AG08396 (cell line): ENCODE results near the gene SH3GL3.

Experiments
- DNase-seq: peaks from one replicate; pipeline ENCODE4 v3.0.0; 2012; ENCODE audit warnings: low spot score, mixed read lengths

Gene SH3GL3, protein sequence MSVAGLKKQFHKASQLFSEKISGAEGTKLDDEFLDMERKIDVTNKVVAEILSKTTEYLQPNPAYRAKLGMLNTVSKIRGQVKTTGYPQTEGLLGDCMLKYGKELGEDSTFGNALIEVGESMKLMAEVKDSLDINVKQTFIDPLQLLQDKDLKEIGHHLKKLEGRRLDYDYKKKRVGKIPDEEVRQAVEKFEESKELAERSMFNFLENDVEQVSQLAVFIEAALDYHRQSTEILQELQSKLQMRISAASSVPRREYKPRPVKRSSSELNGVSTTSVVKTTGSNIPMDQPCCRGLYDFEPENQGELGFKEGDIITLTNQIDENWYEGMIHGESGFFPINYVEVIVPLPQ

DNA sequence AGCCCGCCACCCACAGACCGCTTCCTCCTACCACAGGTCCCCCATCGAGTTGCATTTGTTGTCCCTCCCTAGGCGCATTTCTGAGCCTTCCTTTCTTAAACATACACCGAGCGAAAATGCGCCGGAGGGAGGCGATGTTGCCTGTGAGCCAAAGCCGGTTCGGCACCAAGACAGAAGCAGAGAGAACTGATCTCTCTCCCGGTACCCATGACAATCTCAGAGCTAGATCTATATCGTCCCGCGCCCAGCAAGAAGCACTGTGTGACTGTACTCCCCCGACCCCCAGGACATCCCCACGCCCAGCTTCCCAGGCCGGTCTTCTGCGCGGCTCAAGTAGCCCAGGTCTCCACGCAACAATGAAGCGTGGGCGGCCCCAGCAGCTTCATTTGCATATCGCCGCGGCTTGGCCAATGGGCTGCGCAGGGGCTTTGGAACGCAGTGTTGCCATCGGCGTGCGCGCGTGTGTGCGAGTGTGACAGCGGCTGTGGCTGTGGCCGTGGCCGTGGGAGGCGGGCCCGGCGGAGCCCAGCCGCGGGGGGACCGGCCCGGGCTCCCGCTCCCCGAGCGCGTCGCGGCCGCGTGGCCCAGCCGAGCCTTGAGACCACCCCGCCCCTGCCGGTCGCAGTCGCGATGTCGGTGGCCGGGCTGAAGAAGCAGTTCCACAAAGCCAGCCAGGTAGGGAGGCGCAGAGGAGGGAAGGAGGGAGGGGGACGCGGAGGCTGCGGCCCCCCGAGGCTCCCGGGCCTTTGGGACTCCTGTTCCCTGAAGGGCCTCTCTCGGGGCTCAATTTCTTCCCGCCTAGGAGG lies at the start of gene SH3GL3:
Gene SH3GL3 (plus strand): TSS at position 438 of the 806 bp plus-strand sequence. CDS start 193 bp downstream, at position 631.
- DNase-seq = peak; percentile 78

DNA sequence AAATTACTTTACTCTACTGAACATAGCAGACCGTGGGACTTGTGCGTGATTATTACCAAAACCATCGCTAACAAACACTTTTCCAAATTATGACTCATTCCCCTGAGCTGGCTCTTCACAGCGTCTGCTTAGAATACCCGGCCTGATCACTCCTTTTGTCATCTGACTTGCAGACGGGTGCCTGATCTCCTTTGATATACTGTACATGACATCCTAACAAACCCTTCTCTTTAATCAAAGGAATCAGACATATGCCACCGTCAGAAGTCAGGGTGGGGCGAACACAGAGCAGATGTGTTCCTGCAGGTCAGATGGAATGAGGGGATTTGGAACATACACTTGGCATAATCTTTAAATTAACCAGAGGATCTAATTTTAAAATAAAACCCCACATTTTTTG lies 48.5 kb upstream of the SH3GL3 start:
- peak; percentile 45 for DNase-seq

DNA sequence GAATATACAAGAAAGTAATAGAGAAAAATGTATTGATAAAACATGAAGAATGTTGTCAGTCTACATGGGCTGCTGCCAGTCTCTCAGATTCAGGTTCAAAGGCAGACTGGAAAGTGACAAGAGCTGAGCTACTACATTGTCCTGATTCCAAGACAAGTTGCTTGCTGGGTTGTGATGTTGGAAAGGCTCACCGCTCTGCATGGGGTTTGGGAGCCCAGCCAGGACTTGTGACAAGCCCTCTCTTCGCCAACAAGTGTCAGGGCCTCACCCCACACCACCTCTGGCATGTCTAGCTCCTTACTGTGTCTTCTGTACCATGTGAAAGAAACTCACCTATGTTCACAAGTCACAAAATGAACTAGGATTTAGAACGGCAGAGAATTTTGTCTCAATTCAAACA lies 43.0 kb upstream of the SH3GL3 start:
- no peak for DNase-seq

DNA sequence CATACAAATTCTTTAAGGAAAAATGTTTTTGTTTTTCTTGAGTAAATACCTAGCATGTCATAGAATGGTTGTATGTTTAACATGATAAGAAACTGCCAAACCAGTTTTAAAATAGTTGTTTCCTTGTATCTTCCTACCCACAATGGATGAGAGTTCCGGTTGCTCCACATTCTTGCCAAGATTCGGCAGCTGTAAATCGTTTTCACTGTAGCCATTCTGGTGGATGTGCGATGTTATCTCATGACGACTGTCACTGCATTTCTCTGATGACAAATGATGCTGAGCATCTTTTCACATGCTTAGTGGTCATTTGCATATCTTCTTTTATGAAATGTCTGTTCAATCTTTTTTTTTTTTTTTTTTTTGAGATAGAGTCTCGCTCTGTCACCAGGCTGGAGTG lies 36.6 kb upstream of the SH3GL3 start:
- DNase-seq = no peak

DNA sequence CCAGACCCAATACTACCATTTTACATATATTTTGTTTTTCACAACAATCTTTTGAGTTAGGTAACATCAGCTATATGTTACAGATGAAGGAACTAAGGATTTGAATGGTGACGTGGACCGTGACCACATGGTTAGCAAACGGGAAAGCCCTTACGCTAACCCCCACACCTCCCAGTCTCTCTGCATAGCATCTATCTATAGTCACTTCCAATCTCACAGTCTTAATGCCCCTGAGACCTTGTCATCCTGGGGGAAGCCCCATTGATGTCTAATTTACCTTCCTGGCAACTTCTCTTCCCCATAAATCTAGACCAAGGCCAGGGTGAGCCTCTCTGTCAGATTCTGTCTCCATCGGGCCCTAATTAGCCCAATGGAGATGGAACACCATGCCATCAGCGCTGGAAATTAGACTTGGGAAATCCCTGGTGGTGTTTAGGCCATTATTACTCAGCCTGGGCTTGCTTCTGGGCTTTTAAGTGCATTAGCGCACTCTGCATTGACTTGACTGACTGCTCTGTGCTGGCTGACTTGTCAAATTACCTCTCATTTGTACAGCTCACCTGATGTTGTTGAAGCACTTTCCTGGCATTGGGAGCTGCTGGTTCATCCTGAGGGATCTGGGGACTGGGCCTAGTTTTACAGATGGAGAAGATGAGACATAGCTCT lies 34.0 kb upstream of the SH3GL3 start:
- DNase-seq = no peak

DNA sequence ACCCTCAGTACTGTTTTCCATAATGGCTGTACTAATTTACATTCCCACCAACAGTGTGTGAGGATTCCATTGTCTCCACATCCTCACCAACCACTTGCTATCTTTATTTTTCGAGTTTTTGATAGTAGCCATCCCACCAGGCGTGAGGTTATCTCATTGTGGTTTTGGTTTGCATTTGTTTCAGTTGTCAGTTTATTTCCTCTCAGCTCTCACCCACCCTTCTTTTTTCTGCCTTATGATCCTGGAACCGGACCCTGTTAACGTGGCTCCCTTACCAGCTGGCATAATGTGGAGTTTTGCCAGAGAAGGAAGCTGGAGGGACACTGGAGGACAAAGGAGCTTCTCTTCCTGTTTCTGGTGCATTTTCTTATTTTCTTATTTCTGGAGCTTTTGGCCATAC lies 25.1 kb upstream of the SH3GL3 start:
- DNase-seq = no peak

DNA sequence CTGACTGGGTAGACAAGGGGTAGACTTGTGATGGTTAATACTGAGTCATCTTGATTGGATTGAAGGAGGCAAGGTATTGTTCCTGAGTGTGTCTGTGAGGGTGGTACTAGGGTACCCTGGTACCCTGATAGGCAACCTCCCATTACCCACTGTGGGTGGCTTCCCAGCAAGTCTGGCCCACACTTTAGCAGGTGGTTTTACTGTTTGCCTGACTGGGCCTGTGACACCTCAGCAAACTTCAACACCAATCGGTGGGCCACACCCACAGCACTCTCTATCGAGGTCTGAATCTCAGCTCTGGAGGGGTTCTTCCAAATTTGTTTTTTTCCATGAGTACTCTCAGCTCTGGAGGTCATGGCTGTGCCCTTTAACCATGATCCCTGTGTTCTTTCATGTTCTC lies 24.6 kb upstream of the SH3GL3 start:
- no peak for DNase-seq

DNA sequence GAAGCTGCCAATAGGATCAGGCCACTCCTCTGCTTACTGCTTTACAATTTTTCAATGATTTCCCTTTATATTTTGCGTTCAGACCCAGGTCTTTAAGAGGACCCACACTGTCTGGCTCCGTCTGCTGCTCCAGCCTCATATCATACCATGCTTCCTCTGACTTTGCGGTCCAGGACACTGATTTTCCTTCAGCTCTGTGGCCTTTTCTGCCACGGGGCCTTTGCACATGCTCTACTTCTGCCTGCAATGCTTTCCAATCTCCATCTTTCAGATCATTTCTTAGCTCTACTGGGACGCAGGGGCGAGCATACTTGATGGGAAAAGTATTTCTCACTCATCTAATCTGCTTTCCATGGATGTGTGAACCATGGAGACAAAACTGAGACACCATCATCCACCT lies 23.0 kb upstream of the SH3GL3 start:
- no peak for DNase-seq

DNA sequence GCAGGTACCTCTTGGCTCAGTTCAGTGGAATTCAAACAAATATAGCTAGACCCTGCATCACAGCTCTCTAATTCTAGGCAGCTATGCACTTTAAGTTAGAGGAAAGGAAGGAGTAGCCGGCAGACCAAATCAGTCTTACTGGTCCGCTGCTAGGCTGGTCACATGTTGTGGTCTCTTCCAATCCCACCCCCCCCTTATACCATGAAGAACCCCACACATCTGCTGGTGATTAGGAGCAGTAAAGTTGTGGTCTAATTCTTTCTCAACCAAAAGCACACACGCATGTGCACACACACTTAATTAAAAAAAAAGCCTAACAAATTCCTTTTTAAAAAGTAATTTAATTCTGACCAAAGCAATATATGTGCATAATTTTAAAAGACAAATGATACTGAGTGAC lies 16.7 kb upstream of the SH3GL3 start:
- no peak for DNase-seq

DNA sequence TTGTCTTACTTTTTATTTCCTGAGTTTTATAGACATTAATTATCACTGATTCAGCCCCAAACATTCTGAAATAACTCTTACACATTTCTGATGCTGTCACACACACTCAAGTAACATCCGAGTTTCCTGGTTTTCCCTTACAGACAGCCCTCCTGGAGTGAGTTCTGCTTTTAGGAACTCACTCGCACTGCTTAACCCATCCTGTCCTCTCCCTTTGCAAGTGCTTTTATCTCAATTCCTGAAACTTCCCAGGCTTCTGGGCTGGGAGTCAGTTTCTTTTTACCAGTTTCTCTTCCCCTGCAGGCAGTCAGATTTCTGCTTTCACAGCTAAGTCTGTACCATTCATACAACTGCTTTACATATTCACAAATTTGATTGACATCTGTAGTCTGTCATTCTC lies 15.6 kb upstream of the SH3GL3 start:
- DNase-seq = no peak

DNA sequence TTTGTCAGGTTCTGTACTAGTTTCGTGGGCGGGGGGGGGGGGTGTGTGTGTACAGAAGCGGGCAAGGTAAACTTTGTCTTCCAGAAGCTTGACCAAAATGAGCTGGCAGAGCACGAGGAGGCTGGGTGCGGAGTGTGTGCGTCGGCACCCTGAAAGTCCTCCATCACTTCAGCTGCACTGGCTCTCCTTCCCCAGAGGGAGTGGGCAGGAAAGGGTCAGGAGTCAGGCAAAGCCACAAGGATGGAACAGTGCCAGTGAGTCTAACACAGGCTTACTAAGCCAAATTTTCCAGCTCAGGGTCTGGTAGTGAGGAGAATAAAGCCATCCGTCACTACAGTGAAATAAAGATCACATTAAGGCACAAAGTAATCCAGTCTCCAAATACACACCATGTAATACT lies 11.9 kb upstream of the SH3GL3 start:
- no peak for DNase-seq

DNA sequence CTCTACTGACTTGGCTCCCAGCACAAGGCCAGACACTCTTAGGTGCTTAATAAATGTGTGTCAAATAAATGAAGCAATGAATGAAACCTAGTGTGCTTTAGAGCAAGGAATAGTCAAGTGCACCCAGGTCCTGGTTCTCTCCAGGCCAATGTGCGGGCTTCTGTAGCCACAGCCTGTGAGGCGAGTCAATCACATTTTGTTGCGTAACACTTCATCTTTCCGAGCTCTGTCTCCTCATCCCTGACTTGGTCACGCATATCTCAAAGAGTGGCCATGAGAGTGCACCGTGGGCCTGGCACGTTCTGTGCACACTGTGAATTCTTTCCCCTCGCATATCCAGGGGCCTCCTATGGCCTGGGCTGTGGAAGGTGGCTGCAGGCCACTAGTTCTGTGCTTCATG lies 11.4 kb upstream of the SH3GL3 start:
- no peak for DNase-seq

DNA sequence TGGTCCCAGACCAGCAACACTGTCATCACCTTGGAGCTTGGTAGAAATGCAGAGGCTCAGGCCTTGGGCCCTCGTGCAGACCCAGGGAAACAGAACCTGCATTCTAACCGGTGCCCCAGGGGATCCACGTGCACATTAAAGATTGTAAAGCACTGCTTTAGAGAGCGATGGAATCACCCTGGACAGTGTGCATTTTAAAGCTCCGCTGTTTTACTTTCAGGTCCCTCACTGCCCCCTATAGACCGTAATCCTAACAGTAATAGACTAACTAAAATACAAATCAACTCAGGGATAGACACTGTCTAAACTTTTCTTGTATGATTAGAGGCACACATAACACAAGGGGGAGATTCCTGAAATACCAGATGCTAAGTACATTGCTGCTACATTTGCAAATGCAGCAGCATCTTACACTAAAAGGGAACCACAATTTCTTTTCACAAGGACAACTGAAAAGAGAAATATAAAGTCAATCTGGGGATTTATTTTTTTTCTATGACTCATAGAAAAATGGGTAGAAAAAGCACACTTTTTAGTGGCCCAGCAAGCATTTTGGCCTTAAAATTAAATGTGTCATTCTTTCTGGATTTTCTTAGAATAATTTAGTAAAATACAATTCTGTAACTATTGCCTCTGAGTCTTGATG lies 10.5 kb upstream of the SH3GL3 start:
- peak; percentile 52 for DNase-seq

DNA sequence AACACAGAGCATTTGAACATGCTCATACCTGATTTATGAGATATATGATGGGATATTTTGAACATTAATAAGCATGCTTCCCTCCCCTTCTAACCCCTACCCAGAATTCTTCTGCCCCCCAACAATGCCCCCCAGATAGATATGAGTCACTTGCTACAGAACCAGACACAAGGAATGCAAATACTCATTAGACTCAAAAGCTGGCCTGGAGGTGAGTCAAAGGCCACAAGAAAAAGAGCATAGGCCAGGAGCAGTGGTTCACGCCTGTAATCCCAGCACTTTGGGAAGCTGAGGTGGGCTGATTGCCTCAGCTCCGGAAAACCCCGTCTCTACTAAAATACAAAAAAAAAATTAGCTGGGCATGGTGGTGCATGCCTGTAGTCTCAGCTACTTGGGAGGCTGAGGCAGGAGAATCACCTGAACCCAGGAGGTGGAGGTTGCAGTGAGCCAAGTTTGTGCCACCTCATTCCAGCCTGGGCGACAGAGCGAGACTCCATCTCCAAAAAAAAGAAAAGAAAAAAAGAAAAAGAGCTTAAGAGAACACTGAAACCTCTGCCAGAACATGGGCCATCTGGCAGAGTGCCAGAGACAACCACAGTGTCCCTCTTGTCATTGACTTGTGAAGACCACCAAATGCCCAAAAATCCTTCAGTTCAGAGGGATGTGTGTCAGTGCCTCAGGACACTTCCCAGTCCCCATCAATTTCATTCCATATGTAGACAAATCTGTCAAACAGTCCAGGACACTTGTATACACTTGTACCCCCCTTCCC lies 3.9 kb upstream of the SH3GL3 start:
- no peak for DNase-seq

DNA sequence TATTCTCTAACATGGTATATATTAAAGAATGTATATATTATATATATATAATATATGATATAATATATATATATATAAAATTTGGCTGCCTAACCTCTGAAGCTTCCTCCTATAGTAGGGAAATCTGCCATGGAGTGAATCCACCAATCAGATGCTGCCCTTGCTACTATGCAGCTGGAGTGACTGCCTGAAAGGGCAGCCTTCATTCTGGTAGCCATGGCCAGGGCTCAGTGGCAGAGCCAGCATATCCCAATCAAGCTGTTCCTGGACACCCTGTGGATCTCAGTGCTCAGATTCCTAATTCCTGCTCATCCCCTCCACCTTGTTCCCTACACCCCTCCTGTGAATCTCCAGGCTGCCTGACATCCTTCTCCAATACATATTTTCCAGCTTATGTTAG lies 2.2 kb upstream of the SH3GL3 start:
- no peak for DNase-seq

DNA sequence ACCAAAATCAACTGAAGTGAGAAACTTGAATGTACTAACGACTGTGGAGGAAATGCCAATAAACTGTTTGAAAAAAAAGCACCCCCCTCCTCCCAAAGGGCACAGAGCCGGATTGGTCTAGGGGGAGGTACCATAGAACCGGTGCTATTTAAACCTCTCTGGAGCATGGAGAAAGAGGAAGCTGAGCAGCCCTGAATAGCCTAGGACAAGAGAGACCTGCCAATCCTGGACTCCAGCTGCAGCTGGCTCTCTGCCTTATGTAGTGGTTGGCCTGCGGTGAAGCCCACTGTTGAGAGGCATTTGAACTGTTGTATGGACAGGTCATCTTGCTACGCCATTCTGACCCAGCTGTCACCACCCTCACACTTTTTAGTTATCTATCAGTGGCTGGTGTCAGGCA lies 1.5 kb upstream of the SH3GL3 start:
- no peak for DNase-seq

DNA sequence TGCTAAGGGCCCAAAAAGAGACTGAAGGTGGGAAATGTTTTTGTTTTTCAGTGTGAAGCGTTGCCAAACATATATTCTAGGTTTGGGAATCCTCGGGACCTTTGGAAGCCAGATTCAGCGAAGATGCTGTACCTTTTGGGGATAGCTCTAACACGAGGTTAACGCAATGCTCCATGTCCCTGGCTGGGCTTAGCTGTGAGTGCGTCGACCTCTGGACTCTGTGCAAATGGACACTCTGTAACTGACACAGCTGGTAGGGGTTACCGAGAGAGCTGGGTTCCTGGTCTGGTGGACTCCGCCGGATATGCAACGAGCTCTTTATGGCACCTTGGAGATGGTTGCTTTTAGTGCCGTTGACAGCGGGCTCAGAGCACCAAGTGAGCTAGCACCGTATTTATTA lies 724 bp upstream of the SH3GL3 start:
- DNase-seq = no peak

DNA sequence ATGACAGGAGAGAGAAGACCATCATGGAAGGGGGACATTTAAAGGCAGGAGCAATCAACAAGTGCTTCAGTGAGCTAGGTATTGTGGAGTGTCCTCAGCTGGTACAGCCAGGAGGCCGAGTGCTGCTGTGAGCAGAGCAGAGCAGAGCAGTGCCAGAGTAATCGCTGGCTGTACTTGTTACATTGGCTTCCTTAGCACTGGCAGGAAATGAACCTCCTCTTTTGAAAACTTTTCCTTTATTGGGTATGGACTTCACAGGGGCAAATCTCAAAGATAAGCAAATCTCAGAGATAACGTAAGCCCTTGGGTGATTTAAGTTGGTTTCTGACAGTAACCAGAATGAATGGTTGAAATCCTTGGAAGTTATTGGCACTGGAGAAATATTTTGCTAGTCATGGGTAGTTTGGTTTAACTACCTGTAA lies 2.1 kb downstream of the SH3GL3 start:
- DNase-seq = no peak

DNA sequence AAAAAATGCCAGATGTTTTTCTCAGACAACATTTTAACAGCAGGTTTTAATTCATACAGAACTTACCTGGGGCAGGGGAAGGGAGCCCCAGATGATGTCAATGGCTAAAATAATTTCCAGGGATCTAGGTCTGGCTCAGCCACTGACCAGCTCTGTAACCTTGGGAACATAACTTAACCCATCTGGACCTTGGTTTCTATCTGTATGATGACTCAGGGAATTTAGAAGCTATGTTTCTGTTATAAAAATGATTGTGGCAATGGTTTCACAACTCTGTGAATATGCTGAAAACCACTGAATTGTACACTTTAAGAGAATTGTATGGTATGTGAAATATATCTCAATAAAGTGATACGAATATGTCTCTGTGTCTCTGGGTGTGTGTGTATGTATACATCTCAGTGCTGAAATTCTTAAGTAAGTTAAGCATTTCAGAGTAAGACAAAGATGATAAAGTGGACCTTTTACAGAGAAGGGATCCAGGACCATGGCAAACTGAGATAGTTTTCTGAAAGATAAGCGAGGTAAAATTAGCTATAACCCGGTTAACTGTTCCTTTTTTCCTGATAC lies 2.9 kb downstream of the SH3GL3 start:
- DNase-seq = peak; percentile 37

DNA sequence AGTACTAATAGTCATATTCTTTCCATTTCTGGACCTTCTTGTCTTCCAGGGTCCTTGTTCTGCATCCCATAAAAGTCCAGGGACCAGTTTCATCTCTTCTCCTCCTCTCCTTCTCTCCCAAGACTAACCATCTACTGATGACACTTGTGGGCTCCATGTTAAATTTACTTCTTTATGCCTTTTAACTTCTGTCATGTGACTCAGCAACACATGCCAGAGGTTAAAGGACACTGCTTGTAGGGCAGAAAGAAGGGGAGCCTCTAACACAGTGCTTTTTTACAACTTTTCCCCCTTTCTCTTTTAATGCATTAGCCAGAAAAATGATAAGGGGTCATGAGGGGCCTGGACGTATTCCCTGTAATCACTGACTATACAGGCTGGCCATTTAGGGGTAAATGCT lies 10.0 kb downstream of the SH3GL3 start:
- no peak for DNase-seq

DNA sequence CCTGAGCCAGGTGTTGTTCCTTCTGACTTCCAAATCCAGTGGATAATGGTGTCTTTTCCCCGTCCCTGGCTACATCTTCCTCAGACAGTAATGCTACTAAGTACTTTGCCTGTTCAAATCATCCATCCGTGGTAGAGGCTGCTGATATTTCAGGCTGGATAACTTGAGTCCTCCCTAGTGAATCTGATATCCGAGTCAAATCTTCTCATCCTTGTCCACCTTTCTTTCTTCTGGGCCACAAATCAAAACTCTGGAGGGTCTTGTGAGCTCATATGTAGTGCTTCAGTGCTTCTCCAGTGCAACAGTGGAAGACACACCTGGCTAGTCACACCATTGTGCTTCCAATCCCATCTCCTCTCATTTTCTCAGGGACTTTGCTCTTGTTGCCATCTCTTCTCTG lies 11.2 kb downstream of the SH3GL3 start:
- DNase-seq = no peak
